ENCODE data around the gene GGA1.
"Not testable (repeated sequence)": the region's sequence is repeated elsewhere in the genome, so short reads cannot be mapped to it uniquely, and the experiment has no call there.

Gene GGA1

DNA sequence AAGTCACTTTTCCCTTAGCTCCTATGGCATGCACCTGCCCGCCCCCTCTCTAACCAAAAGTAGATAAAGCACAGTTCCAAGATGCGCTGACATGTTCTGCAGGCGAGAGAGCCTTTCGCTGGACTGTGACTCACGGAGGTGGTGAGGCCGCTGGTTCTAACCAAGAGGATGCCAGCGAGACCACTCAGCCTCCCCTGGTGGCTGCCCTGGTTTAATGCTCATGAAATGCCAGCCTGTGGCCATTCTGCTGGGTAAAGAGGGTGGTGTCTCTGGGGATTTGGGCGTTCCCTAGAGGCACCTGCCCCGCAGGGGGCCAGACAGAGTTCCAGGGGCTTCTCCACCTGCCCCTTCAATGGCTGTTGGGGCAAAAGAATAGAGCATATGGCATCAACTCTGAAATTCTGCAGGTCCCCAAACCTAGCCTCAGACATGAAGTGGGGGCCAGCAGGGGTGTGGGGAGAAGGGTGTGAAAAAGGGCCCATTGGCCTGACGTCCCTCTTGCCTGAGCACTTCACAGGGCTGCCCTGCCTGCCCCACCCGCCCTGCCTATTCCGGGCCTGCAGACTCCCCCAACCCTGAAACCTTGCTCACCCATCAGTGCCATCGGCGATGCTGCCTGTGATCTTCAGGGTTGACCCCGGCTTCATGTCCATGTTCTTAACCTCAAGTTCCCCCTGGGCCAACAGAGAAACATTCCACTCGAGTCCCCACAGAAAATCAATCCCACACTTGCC is 37.2 kb upstream of the GGA1 start:
- no peak for DNase-seq

DNA sequence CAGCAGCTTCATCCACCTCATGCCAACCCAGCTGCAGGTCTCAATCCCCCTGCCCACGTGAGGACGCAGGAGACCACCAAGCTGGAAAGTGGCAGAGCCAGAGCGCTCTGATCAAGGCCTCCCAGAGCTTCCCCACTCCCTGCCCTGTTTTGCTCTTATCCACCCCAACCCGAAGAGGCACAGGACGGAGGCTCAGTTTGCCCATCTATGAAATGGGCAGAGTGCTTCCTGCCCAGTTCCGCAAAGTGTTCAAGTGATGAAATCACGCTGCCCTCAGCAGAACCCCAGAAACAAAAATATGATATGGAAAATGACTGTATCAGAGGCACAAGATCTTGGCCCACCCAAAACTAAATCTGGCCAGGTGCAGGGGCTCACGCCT is 36.7 kb upstream of the GGA1 start:
- no peak for DNase-seq

DNA sequence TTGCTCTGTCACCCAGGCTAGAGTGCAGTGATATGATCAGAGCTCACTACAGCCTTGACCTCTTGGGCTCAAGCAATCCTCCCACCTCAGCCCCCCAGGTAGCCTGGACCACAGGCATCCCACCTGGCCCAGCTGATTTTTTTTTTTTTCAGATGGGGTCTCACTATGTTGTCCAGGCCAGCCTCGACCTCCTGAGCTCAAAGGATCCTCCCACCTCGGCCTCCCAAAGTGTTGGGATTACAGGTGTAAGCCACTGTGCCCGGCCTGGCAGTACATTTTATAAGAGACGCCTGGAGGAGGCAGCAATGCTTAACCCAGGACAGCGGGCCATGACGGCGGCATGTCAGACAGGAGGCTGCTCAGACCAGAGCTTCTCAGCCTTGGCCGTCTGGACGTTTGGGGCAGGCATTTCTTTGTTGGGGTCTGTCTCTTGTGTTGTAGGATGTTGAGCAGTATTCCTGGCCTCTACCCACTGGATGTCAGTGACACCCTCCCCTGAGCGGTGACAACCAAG is 33.1 kb upstream of the GGA1 start:
- no peak for DNase-seq

DNA sequence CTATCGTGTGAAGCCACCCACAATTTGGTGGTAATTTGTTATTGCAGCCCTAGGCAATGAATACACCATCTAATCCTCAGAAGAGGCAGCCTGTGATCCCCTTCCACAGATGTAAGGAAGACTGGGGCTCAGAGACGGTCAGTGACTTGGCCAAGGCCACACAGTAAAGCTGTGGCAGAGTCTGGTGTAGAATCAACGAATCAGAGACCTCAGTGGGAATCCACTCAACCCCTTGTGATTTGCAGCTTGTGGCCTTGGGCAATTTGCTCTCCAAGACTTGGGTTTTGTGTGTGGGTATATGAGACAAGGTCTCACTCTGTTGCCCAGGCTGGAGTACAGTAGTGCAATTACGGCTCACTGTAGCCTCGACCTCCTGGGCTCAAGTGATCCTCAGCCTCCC is 30.6 kb upstream of the GGA1 start:
- DNase-seq, result no peak

DNA sequence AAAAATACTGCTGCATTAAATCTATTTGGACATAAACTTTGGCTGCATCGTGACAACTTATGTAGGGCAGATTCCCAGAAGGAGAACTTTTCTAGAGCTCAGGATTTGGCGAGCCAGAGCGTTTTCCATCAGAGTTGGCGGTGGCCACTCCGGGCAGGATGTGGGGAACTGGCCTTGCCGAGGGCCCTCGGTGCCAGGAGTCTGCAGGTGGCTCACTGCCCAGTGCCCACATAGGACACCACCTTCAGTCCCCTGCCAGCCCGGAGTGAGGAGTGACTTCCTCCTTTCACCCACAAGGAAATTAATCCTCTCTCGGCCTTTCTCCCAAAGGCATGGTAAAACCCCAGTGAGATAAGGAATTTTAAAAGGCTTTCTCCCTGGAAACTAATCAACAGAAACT is 27.1 kb upstream of the GGA1 start:
- no peak for DNase-seq

DNA sequence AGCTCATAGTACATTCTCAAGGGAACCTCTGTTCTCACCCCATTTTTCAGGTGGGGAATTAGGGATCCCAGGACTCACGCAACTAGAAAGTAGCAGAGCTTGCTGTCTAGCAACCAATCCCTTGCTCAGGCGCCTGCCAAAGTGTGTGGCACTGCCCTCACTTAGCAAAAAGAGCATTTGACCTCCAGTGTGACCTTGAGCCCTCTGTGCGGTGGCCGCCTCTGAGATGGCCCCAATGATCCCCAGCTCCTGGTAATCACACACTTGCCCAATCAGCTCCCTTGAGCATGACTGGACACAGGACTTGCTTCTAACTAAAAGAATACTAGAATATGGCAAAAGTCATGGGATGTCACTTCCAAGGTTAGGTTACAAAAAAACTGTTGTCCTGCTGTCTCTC is 26.1 kb upstream of the GGA1 start:
- DNase-seq, result no peak

DNA sequence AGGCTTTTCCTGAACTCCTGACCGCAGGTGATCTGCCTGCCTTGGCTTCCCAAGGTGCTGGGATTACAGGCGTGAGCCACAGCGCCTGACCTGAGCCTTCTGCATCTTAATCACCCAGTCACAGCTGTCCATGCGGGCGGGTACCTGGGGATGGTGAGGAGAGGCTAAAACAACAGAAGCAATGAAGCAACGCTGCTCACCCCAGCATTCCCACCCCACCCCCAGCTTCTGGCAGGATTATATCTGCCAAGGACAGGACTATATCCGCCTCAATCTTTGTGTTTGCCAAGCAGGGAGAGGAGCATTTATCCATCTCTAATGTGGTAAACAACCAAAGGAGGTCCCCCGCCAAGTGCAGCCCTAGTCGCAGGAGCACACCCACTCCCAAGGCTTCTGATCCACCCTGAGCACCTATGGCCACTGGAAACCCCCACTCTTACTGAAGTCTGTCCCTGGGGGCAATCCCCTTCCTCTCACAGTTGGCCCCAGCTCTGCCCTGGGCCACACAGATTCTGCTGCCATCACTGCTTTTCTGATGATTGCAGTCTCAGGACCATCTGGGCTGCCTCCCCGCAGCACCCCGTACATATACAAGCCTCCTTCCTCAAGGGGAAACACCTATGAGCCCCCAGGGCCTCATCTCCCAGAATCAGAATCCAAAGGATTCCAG is 20.0 kb upstream of the GGA1 start:
- DNase-seq, result no peak

DNA sequence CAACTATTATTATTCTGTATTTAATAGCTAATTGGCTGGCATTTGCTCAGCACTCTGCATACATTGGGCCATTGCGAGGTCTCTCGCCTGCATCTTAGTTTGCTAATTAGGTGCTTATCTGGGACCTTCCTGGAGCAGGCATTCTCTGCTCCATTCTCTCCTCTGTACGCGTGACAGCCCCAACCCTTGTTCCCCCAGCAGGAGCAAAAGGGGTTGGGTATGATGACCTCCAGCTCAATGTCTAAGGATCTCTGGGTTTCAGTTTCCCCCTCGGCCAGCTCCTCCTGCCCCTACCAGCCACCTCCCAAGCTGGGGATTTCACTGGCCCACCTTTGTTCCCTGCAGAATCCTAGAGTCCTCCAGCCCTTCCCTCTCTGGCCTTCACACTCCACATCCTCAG is 19.0 kb upstream of the GGA1 start:
- no peak for DNase-seq

DNA sequence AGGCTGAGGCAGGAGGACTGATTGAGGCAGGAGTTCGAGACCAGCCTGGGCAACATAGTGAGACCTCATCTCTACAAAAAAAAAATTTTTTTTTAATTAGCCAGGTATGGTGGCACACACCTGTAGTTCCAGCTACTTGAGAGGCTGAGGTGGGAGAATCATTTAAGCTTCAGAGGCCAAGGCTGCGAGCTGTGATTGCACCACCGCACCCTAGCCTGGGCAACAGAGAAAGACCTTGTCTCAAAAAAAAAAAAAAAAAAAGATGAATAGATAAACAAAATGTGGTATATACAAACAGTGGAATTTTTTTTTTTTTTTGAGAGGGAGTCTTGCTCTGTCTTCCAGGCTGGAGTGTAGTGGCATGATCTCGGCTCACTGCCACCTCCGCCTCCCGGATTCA is 17.6 kb upstream of the GGA1 start:
- DNase-seq, result not testable (repeated sequence)

DNA sequence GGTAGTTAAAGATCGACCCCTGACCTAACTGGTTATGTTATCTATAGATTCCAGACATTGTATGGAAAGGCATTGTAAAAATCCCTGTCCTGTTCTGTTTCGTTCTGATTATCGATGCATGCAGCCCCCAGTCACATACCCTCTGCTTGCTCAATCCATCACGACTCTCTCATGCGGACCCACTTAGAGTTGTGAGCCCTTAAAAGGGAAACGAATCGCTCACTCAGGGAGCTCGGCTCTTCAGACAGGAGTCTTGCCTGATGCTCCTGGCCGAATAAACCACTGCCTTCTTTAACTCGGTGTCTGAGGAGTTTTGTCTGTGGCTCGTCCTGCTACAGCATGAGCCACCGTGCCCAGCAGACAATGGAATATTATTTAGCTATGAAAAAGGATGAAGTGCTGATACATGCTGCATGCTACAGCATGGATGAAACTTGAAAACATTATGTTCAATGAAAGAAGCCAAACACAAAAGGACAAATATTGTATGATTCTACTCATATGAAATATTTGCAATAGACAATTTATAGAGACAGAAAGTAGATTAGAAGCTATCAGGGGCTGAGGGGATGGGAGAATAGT is 16.7 kb upstream of the GGA1 start:
- DNase-seq, result no peak

DNA sequence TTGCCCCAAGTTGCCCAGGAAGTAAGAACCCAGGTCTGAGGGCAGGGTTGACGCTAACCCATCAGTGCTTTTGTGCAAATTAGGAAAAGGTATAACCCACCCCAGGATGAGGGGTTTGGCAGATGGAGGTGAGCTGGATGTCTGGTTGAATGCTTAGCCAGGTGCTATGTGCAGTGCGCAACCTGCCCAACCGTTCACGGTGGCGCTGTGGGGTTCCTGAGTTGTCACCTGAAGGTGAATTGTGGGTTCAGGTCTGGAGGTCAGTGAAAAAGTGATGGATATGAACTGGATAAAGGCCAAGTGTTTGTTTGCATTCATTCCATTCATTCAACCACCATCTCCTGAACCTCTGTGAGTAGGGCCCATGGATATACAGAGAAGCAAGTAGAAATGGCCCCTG is 14.4 kb upstream of the GGA1 start:
- DNase-seq, result no peak

DNA sequence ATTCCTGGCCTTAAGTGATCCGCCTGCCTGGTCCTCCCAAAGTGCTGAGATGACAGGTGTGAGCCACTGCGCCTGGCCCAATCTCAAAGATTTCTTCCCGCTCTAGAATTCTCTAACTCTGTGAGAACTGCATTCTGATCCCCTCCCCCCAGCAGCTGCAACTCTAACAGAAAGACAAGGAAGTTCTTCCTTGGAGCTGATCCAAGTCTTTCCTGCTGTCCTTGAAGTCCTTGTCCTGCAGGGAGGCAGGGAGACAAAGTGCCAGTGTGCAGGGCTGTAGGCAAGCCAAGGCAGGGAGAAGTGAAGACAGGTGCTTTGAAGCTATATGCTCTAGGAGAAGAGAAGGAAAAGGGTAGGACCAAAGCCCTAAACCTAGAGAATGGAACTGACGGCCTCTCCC is 9.5 kb upstream of the GGA1 start:
- no peak for DNase-seq

DNA sequence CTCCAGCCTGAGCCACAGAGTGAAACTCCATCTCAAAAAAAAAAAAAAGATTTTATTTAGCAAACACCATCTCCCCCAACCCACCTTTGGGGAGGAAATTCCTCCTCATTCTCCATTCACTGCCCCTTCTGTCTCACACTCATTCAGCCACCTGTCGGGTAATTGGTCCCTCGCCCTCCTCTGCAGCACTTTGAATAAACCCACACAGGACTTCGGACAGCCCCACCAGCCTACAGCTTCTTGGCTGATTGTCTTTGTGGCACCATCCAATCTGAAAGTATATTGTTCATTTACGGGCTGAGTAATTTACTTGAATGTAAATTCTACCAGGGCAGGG is 7.5 kb upstream of the GGA1 start:
- DNase-seq, result no peak

DNA sequence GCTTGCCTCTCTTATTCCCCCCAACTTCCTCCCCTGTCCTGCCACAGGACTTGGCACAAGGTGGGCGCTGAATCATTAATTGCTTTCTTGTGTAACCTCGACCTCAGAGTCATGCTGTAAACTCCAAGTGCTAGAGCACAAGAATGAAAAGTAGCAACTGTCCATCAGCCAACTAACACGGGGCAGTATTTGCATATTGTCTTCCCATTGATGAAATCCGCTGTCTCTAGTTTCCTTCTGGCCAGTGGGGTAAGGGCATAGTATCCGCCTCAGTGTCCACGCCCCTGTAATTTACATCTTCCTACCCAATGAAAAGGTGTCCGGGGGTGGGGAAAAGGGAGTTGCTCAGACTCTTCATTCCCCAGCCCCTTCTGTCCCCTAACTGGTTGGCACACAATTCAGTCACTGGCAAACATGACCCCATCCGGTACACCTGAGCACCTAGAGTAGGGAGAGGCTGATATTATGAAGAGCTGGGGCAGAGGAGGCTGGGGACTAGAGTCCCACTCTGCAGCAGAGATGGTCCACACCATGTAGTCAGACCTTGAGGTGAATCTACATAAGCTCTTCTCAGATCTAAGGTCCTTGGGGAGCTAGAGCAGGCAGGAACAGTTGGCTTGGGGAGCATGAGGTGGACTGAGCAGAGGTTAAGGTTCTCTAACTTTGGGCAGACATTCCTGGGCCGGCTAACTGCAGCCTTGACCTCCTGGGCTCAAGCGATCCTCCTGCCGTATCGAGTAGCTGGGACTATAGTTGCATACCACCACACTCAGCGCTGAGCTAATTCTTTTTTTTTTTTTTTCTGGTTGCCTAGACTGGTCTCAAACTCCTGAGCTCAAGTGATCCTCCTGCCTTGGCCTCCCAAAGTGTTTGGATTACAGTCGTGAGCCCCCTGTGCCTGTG is 6.8 kb upstream of the GGA1 start:
- DNase-seq, result no peak

DNA sequence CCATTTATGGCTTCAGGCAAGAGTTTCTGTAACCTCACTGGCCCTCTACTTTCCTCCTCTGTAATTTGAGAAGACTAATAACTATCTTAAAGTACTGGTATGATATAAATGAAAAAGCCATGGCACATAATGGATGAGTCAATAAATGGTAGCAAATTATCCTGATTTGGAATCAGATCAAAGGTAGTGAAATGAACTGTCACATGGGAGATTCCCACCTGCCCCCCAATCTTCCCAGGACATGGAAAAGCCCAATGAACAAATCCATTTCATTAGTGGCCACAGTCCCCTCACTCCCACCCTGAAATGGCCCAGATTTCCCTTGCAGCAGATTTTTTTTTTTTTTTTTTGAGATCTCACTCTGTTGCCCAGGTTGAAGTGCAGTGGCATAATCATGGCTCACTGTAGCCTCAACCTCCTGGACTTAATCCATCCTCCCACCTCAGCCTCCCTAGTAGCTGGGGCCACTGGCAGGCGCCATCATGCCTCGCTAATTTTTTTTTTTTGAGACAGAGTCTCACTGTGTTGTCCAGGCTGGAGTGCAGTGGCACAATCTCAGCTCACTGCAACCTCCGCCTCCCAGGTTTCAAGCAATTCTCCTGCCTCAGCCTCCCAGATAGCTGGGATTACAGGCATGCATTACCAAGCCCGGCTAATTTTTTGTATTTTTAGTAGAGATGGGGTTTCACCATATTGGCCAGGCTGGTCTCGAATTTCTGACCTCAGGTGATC is 5.9 kb upstream of the GGA1 start:
- not testable (repeated sequence) for DNase-seq

DNA sequence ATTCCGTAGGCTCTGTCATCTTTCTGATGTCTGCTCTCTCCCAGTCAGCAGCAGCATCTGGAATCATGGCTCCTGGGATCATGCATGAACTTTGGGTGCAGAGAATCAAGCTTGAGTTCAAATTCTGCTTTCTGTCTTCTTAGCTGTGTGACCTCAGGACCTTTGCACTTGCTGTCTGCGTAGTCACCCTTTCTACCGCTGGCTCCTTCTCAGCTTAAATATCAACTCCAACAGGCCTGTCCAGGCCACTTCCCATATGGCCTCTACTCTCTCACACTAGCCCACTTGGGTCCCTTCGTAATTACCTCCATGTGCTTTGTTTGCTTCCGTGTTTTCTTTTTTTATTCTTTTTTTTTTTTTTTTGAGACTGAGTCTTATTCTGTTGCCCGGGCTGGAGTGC is 4.6 kb upstream of the GGA1 start:
- no peak for DNase-seq

DNA sequence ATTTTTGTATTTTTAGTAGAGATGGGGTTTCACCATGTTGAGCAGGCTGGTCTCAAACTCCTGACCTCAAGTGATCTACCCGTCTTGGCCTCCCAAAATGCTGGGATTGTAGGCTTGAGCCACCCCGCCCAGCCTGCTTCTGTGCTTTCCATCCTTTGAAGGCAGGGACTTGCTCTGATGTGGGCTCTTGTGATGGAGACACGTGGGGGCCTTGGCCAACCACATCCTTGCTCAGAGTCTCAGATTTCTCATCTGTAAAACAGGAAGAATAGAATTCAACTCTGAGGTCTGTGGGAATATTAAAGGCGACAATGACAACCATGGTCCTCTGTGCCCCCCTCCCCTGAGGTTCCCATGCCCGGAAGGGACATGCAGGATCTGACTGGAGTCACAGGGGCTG is 3.8 kb upstream of the GGA1 start:
- DNase-seq, result no peak

DNA sequence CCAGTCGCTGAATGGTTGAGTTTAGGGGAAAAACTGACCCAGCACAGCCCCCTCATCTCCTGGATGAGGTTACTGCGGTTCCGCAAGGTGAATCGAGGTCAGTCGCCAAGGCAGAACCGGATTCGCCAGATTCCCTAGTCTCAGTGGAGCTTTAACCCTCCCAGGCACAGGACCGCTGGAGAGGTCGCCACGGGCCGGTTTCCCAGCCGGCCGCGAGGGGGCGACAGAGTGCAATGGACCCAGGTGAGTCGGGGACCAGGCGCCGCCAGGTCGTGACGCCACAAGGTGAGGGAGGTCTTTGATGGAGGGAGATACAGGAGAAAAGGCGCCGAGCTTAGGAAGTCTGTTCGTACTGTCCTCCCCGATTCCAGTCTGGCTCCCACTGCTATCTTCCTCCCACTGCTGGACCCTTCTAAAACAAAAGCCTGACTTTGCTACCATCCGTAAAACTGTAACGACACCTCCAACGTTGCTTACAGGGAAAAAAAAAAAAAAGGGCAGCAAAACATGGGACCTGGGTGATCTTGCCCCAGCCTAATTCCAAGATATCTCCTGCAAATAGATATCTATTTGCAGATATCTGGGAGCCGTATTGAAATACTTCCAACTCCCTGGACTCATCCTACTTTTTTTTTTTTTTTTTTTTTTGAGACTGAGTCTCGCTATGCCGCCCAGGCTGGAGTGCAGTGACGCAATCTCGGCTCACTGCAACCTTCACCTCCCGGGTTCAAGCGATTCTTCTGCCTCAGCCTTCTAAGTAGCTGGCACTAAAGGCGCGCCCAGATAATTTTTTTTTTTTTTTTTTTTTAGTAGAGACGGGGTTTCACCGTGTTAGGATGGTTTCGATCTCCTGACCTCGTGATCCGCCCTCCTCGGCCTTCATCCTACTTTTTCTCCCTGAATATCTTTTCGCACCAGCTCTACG is 1.4 kb upstream of the GGA1 start:
- DNase-seq, result peak; percentile 95

DNA sequence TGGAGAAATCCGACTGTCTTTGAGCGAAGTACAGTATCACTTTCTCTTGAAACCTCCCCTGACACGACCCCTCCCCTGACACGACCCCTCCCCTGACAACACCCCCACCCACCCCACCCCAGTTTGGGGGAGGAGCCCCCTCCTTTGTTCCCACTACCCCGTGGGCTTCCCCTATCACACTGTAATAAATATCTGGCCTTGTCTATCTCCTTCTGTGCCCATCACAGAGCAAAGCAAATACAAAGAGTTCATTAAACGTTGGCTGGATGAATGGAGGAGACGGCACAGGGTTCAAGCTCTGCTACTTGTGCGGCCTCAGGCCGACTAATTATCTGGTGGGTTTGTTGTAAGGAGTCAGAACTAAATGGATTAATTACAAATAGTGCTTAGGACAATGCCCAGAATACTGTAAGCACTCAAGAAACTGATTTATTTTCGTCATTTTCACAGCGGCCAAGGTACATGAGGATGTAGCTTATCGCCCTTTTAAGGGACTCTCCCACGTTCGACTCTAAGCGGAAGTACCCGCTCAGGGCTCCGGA is 628 bp upstream of the GGA1 start:
- no peak for DNase-seq

DNA sequence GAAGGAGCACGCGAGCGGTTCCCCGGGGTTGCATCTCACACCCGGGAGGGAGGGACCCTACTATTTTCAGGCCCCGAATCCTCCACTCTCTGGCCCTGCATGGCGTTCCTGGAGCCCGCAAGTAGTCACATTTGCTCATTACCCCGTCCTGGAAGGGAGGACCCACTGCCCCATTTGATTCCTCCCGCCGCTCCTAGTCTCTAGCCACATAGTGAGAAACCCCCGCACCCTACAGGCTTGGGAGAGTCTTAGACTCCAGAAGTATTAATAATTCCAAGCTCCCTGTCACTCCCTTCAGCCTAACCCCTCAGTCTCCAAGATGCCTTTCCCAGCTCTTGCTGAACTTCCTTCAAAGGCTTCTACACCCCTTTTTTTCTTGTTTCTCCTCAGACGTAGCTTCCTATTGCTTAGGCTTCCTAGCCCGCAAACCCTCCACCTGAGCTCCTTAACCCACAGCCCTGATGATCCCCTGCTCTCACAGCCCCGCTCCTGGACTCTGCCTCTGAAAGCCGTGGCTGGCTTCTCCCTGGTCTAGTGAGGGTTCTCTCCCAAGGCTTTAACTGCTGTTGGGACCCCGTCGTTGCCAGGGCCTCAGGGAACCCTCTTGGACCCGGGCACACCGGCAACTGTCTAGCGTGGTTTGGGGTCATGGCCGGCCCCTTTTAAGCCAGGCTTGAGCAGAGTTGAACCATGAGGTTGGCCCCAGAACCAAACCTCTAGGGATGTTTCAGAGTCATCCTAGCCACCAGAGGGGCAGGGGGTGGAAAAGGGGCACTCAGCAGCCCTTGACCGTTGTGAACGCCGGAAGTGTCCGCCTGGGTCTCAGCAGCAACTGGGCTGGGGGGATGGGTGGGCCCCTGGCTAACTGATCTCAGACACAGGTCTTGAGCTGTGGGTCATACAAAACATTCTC is 862 bp downstream of the GGA1 start:
- no peak for DNase-seq

Data from activated CD4-positive, CD25-positive, alpha-beta regulatory T cell treated with anti-CD3 and anti-CD28 coated beads, Interleukin-2, amount 50 U/mL, for 72 hours (primary cell).